MM.1S (cell line): ENCODE data around the gene PLEKHJ1.

Experiments used
- CTCF ChIP-seq: fragments of 300-600 bp; sonication (generic); IDR thresholded peaks from 2 replicates; pipeline ENCODE4 v1.5.1; 2016; ENCODE audit warnings: antibody characterized with exemption, low read length, mixed read lengths
- EZH2 ChIP-seq: fragments of 300-600 bp; sonication (generic); optimal IDR thresholded peaks from 2 replicates; pipeline ENCODE3; 2017; ENCODE audit warnings: low read depth, mild to moderate bottlenecking, antibody characterized with exemption, low read length, mixed read lengths

DNA sequence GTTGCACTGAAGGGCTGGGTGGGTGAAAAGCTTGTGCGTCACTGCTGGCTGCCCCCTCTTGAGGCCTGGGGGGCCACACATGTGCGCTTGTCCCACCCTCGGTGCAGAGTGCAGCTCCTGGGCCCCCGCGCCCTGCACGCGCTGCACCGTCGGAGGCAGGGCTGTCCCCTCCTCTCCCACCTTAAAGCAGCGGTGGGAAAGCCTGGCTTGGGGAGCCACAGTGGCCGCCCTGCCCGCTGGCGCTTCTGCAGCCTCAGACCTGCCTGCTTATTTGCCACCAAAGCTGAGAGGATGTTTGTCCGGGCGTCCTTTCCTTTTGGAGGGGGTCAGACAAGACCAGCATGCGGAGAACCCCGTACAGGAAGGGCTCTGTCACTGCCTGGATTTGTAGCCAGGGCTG, 26.7 kb downstream of the PLEKHJ1 start:
- no peak for TF ChIP-seq CTCF
- TF ChIP-seq EZH2, result no peak
